HEK293T (cell line): ENCODE data around the gene JPT2.

Experiments used
- CTCF ChIA-PET: fragments of 350-600 bp; formaldehyde crosslinking; extraction: SDS; loops from one replicate; lab custom pipeline; 2021; ENCODE audit warnings: antibody characterized with exemption, inconsistent platforms; lab: Yijun Ruan, JAX
- POLR2A ChIA-PET: fragments of 350-600 bp; formaldehyde crosslinking; extraction: SDS; loops from one replicate; lab custom pipeline; 2020; ENCODE audit warnings: antibody characterized with exemption, inconsistent platforms; lab: Yijun Ruan, JAX
- DNase-seq: peaks from one replicate; pipeline ENCODE4 v3.0.0; 2012; ENCODE audit warnings: mixed read lengths; ENCODE audit errors: extremely low spot score
- ARNT ChIP-seq: fragments of 450-650 bp; IDR thresholded peaks from 2 replicates; pipeline ENCODE4 v1.6.1; 2017; ENCODE audit warnings: mild to moderate bottlenecking
- BHLHE40 ChIP-seq: fragments of 450-650 bp; IDR thresholded peaks from 2 replicates; pipeline ENCODE4 v1.6.1; 2016; ENCODE audit warnings: mild to moderate bottlenecking, moderate library complexity, borderline replicate concordance
- CTBP1 ChIP-seq: fragments of 450-650 bp; IDR thresholded peaks from 2 replicates; pipeline ENCODE4 v1.6.1; 2016; ENCODE audit warnings: borderline replicate concordance
- ELF4 ChIP-seq: fragments of 450-650 bp; IDR thresholded peaks from 2 replicates; pipeline ENCODE4 v1.6.1; 2017; ENCODE audit warnings: antibody characterized with exemption
- FOXA1 ChIP-seq: fragments of 450-650 bp; IDR thresholded peaks from 2 replicates; pipeline ENCODE4 v1.6.1; 2016; ENCODE audit warnings: mild to moderate bottlenecking
- FOXK2 ChIP-seq: fragments of 450-650 bp; IDR thresholded peaks from 2 replicates; pipeline ENCODE4 v1.6.1; 2016; ENCODE audit warnings: mild to moderate bottlenecking
- FOXM1 ChIP-seq: fragments of 450-650 bp; IDR thresholded peaks from 2 replicates; pipeline ENCODE4 v1.6.1; 2017; ENCODE audit warnings: mild to moderate bottlenecking, borderline replicate concordance
- HDGF ChIP-seq: fragments of 450-650 bp; IDR thresholded peaks from 2 replicates; pipeline ENCODE4 v1.6.1; 2017; ENCODE audit warnings: antibody characterized with exemption, borderline replicate concordance
- L3MBTL2 ChIP-seq: fragments of 450-650 bp; conservative IDR thresholded peaks from 2 replicates; pipeline ENCODE4 v1.6.1; 2016; ENCODE audit warnings: mild to moderate bottlenecking
- LEF1 ChIP-seq: fragments of 450-650 bp; IDR thresholded peaks from 2 replicates; pipeline ENCODE4 v1.6.1; 2017; ENCODE audit warnings: mild to moderate bottlenecking, borderline replicate concordance
- NFRKB ChIP-seq: fragments of 450-650 bp; IDR thresholded peaks from 2 replicates; pipeline ENCODE4 v1.6.1; 2016; ENCODE audit warnings: mild to moderate bottlenecking, moderate library complexity
- SP1 ChIP-seq: fragments of 450-650 bp; IDR thresholded peaks from 2 replicates; pipeline ENCODE4 v1.6.1; 2017
- SUZ12 ChIP-seq: fragments of 450-650 bp; IDR thresholded peaks from 2 replicates; pipeline ENCODE4 v1.6.1; 2016; ENCODE audit warnings: mild to moderate bottlenecking
- TARDBP ChIP-seq: fragments of 450-650 bp; IDR thresholded peaks from 2 replicates; pipeline ENCODE4 v1.6.1; 2016
- ZNF384 ChIP-seq: fragments of 450-650 bp; IDR thresholded peaks from 2 replicates; pipeline ENCODE4 v1.6.1; 2016
- TF ChIP-seq, protein P1 (sequence below): fragments of 450-650 bp; IDR thresholded peaks from 2 replicates; pipeline ENCODE4 v1.6.1; 2016

The JPT2 gene

DNA sequence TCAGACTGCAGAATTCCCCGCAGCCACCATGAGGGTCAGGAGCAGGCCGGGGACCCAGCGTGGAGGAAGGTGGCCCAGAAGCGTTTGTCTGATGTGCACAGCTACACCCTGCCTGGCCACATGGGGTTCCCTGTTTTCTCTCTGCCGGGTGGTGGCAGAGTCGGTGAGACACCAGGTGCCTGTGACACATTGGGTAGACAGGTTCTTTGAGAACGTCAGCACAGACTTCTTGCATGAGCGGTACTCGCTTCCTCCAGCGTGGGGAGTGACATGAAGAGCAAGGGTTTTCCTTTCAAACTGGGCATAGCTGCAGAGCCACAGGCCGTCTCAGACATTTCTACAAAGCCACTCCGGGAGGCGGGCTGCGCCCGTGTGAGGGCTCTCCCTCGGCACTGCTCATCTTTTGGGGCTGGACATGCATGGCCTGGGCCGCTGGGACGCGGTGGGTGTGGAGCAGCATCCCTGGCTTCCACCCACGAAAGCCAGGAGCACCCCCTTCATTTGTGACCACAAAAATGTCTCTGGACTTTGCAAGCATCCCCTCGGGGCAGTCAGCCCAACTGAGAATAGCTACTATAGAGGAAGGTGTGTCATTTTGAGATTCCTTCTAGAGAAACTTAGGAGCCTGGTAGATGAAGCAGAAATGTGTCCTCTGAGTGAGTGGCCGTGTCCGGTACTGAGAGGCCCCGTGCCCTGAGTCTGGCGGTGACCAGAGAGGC lies 67.3 kb downstream of the JPT2 start:
- ChIA-PET CTCF (no interaction called here), POLR2A (no interaction called here)
- DNase-seq = no peak
- TF ChIP-seq FOXK2 (no peak), FOXA1 (no peak), BHLHE40 (no peak), LEF1 (no peak), ARNT (no peak), ELF4 (no peak), FOXM1 (no peak), SUZ12 (no peak), HDGF (no peak), CTBP1 (no peak), NFRKB (no peak)
- TF ChIP-seq, protein P1, sequence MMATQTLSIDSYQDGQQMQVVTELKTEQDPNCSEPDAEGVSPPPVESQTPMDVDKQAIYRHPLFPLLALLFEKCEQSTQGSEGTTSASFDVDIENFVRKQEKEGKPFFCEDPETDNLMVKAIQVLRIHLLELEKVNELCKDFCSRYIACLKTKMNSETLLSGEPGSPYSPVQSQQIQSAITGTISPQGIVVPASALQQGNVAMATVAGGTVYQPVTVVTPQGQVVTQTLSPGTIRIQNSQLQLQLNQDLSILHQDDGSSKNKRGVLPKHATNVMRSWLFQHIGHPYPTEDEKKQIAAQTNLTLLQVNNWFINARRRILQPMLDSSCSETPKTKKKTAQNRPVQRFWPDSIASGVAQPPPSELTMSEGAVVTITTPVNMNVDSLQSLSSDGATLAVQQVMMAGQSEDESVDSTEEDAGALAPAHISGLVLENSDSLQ = no peak

DNA sequence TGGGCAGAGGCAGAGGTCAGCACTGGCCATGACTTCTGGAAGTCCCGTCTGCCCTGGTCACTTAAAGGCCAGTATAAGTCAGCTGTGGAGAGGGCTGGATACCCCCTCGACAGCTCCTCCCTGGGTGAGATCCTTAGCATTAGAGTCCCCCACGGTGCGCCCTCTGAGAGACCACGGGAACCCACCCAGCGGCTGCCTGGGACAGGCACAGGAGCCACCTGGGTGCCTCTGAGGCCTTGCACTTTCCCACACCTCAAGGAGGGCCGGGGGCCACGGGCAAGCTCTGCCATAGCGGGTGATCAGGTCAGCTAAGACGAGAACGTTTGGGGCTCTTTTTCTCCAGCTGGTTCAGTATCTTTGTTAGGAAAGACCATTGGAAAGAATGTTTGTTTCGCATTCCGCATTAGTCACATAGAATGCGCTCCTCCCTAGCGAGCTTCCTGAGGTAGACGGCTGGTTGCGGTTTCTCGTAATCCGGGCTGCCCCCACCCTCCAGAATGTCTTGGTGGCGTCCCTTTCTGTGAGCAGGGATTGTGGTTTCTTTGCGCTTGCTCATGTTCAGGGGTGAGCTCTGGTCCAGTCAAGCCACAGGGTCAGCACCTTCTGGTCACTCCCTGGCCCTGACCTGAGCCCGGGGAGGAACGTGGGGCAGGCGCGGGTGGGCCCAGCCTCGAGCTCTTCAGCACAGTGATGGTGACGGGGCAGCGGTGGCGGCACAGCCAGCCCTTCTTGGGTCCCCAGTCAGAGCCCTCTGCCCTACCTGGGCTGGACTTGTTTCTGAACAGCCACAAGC lies 68.0 kb downstream of the JPT2 start:
- CTCF ChIA-PET = no interaction called here
- DNase-seq = no peak
- TF ChIP-seq FOXA1 (no peak), ARNT (no peak)
- POLR2A ChIA-PET = interaction anchor here (1.0 kb wide), 1 partner anchor 40 kb away, joined by 4 read pairs; the partner anchor contains the start of gene MAPK8IP3

- TF ChIP-seq ZNF384 (no peak), BHLHE40 (no peak), ARNT (no peak), FOXM1 (no peak), TARDBP (no peak)
- TF ChIP-seq, protein P1 = no peak
- ChIA-PET CTCF (no interaction called here), POLR2A (interaction anchor here (1.0 kb wide), 1 partner anchor 41 kb away, joined by 4 read pairs; the partner anchor contains the start of gene MAPK8IP3)
- DNase-seq = no peak
These were observed 68.7 kb downstream of the JPT2 start for GRCh38 chr16:1746693-1747195.

GRCh38 chr16:1747934-1748333 lies 69.9 kb downstream of the JPT2 start:
- ChIA-PET CTCF (no interaction called here), POLR2A (no interaction called here)
- TF ChIP-seq BHLHE40 = no peak
- TF ChIP-seq HDGF = no peak
- TF ChIP-seq, protein P1 = no peak
- no peak for TF ChIP-seq ZNF384
- TF ChIP-seq FOXA1 = no peak
- TF ChIP-seq LEF1 = no peak
- no peak for TF ChIP-seq CTBP1
- TF ChIP-seq SUZ12 = no peak
- no peak for TF ChIP-seq SP1

GRCh38 chr16:1749152-1750117 lies 71.4 kb downstream of the JPT2 start:
- POLR2A ChIA-PET = no interaction called here
- CTCF ChIA-PET = no interaction called here
- TF ChIP-seq CTBP1 (no peak), SP1 (no peak), SUZ12 (no peak), LEF1 (no peak), FOXK2 (no peak), FOXA1 (no peak), BHLHE40 (no peak), FOXM1 (no peak), ELF4 (no peak), ZNF384 (no peak), HDGF (no peak), ARNT (no peak), L3MBTL2 (no peak), TARDBP (no peak), NFRKB (no peak)
- TF ChIP-seq, protein P1 = no peak
- DNase-seq = no peak

More at GRCh38 chr16:1747934-1748333, 69.9 kb downstream of the JPT2 start:
- DNase-seq = no peak
